Esophagus squamous epithelium (tissue), 5 donors: ENCODE results near the gene NFIB. TPM values are rescaled to one million over a fixed set of nuclear protein-coding genes. Genes with fewer than 3 reads are reported as not detected.

Experiments
- DNase-seq: peaks from one replicate; lab custom pipeline; 2025; lab: John Stamatoyannopoulos, UW
- H3K27ac ChIP-seq, 4 donors: fragments of 200-600 bp; sonication (generic); one replicate each; pipeline ENCODE4 v1.5.1; 2016 to 2019; ENCODE audit warnings: mild to moderate bottlenecking in 1 of 4
- H3K27me3 ChIP-seq, 4 donors: fragments of 200-600 bp; sonication (generic); 1 replicate in 3 of 4; 2 replicates in 1 of 4; pipeline versions ENCODE4 v1.5.1 to v1.6.0; 2017 to 2021; ENCODE audit warnings: antibody characterized with exemption in 1 of 4
- H3K36me3 ChIP-seq, 3 donors: fragments of 200-600 bp; sonication (generic); one replicate each; pipeline ENCODE4 v1.5.1; 2016 to 2019
- H3K4me1 ChIP-seq, 3 donors: fragments of 200-600 bp; sonication (generic); one replicate each; pipeline ENCODE4 v1.5.1; 2017 to 2019
- H3K4me3 ChIP-seq, 4 donors: fragments of 200-600 bp; sonication (generic); 1 replicate in 3 of 4; 2 replicates in 1 of 4; pipeline ENCODE4 v1.5.1; 2016 to 2019; ENCODE audit warnings: mild to moderate bottlenecking in 2 of 4, moderate library complexity in 1 of 4
- H3K9me3 ChIP-seq, 3 donors: fragments of 200-600 bp; sonication (generic); one replicate each; pipeline ENCODE4 v1.5.1; 2016 to 2019
- POLR2A ChIP-seq, 4 donors: fragments of 450-650 bp; IDR thresholded peaks; one replicate each; pipeline ENCODE4 v1.6.1; 2017; ENCODE audit warnings: antibody characterized with exemption in 4 of 4, mild to moderate bottlenecking in 4 of 4, moderate library complexity in 3 of 4
- WGBS, 2 donors: methylation state at CpG; one replicate each; pipeline ENCODE4 v1.1.5; 2018; 5-methylcytosine and 5-hydroxymethylcytosine counted together
- intact Hi-C: fragments of 100-400 bp; cut with DNase I; formaldehyde crosslinking; loops from one replicate; pipeline ENCODE4 v1.15.0; 2022
- total RNA-seq, 4 donors: library from RNA; depleted of rRNA; stranded (reverse); fragments of >200 nt; gene quantifications; one replicate each; pipeline ENCODE4 v1.1.0, GENCODE V29; 2016
- TF ChIP-seq, protein P1 (sequence below), 6 experiments: fragments of 450-650 bp in 4 of 6; fragments of 200-600 bp in 2 of 6; sonication (generic) in 2 of 6; IDR thresholded peaks; one replicate each; pipeline ENCODE4 v1.5.1; 2016 to 2019; ENCODE audit warnings: antibody characterized with exemption in 6 of 6, mild to moderate bottlenecking in 4 of 6, moderate library complexity in 4 of 6
- donor health status: DM: yes; HTN: yes; CAD: no.

NFIB gene
- total RNA-seq, 4 donors from 2014 or later, result 16.8 to 38.1 (median 23.0) TPM

GRCh38 chr9:14312719-14313377, 1.1 kb downstream of the NFIB start:
- 4 to 6% methylated on average over 13 to 14 of the region's 56 CpGs for WGBS, 2 donors
- Histone ChIP-seq H3K27ac (peak overlapping the region; percentile 96 to 100 (median 99)), H3K4me1 (peaks cover 10 to 63% (median 15%) of the 10 kb centered on the region in 3 donors), H3K9me3 (no peaks in the 10 kb centered on the region), H3K36me3 (no peaks in the 10 kb centered on the region), H3K27me3 (peaks cover 0 to 23% (median 0%) of the 10 kb centered on the region in 4 donors), H3K4me3 (peak overlapping the region; percentile 74 to 90 (median 84))
- TF ChIP-seq, protein P1, sequence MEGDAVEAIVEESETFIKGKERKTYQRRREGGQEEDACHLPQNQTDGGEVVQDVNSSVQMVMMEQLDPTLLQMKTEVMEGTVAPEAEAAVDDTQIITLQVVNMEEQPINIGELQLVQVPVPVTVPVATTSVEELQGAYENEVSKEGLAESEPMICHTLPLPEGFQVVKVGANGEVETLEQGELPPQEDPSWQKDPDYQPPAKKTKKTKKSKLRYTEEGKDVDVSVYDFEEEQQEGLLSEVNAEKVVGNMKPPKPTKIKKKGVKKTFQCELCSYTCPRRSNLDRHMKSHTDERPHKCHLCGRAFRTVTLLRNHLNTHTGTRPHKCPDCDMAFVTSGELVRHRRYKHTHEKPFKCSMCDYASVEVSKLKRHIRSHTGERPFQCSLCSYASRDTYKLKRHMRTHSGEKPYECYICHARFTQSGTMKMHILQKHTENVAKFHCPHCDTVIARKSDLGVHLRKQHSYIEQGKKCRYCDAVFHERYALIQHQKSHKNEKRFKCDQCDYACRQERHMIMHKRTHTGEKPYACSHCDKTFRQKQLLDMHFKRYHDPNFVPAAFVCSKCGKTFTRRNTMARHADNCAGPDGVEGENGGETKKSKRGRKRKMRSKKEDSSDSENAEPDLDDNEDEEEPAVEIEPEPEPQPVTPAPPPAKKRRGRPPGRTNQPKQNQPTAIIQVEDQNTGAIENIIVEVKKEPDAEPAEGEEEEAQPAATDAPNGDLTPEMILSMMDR (IDR thresholded peaks at IDR 0.05), result no peak
- no peak for TF ChIP-seq POLR2A (IDR thresholded peaks at IDR 0.05)
- DNase-seq, result no peak
- intact Hi-C loops, result no loop called here

DNA sequence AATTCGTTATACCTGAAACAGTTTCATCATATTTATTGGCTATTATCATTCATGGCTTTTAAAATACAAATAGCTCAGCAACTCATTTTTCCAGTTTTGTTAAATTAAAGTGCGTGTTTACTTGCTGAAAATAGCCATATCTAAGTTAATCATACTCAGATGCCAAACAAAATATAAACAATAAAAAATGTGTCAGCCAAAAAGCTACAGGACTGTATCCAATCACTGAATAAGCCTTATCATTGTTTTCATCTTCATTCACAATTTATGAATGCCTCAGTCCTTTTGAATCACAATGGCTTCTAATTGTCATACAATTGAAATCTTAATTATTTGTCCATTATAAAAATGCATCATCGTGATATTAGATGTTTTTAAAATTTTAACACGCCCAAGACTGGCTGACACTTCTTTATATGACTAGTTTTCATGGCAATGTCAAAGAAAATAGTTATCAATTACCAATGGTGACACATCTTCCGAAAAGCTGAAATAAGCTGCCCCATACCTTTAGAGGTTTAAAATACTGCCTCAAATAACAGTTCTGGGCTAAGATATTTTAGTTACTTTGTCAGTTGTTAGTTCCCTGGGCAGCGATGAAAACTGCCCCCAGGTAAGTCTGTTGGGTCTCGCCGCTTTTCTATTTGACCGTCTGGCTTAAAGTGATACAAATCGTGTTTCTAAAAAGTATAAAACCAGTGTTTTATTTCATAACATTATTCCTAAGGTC, 1.8 kb downstream of the NFIB start:
- Histone ChIP-seq H3K4me3 (peak overlapping the region; percentile 74 to 90 (median 84)), H3K9me3 (no peaks in the 10 kb centered on the region), H3K4me1 (peaks cover 12 to 63% (median 15%) of the 10 kb centered on the region in 3 donors), H3K27ac (peak overlapping the region; percentile 96 to 100 (median 99)), H3K27me3 (peaks cover 0 to 23% (median 0%) of the 10 kb centered on the region in 4 donors), H3K36me3 (peaks cover 0 to 2% (median 0%) of the 10 kb centered on the region in 3 donors)
- no peak for TF ChIP-seq POLR2A (IDR thresholded peaks at IDR 0.05)
- TF ChIP-seq, protein P1 (IDR thresholded peaks at IDR 0.05), result no peak
- 12 to 17% methylated on average over 10 of the region's 10 CpGs for WGBS, 2 donors
- intact Hi-C loops, result no loop called here
- no peak for DNase-seq

DNA sequence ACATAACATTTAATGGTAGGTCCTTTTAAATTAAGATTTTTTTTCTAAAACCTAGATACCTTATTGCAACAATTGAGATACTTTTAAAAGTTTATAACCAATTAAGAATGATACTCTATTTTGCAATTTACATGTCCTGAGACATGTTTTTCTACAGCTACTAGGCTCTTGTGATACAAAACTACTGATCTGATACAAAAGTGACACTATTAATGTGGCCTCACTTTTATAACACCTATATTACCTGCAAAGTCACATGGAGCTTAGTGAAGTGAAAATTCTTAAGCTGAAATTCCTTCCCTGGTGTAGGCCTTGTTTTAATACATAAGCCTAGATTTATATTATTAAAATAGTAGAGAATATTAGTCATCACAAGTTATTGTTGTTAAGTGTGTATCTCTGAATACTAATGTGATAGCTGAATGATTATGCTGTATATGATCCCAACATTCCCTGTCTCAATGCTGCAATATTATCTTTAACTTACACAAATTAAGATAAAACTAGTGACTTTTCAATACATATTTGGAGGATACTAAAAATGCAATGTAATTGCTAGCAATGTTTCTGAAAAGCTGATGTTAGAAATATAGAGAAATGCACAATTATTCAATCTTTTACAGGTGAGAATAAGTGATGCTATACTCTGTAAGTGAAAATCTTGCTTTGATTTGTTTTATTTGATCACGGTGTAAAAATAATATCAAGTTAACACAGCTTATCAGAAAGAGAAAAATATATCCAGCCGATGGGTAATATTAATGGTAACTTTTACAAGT, 2.6 kb downstream of the NFIB start:
- H3K36me3 ChIP-seq, result peaks cover 0 to 10% (median 0%) of the 10 kb centered on the region in 3 donors
- H3K27me3 ChIP-seq, result peaks cover 0 to 23% (median 0%) of the 10 kb centered on the region in 4 donors
- WGBS, 2 donors, result 11 to 30% methylated on average over 2 of the region's 2 CpGs
- H3K27ac ChIP-seq, result peak overlapping the region in 3 of 4 donors; percentile 99 to 100 (median 99)
- H3K4me1 ChIP-seq, result peaks cover 8 to 62% (median 15%) of the 10 kb centered on the region in 3 donors
- no peak for DNase-seq
- intact Hi-C loops, result no loop called here
- no peaks in the 10 kb centered on the region for H3K9me3 ChIP-seq
- peak overlapping the region; percentile 74 to 90 (median 84) for H3K4me3 ChIP-seq
- no peak for TF ChIP-seq POLR2A (IDR thresholded peaks at IDR 0.05)
- TF ChIP-seq, protein P1 (IDR thresholded peaks at IDR 0.05), result no peak

- no peak for DNase-seq
- Histone ChIP-seq H3K36me3 (peaks cover 0 to 18% (median 0%) of the 10 kb centered on the region in 3 donors), H3K27ac (peak overlapping the region; percentile 10 to 99 (median 58)), H3K9me3 (no peaks in the 10 kb centered on the region), H3K27me3 (peaks cover 0 to 23% (median 0%) of the 10 kb centered on the region in 4 donors), H3K4me1 (peaks cover 8 to 54% (median 12%) of the 10 kb centered on the region in 3 donors), H3K4me3 (peak overlapping the region in 3 of 4 donors; percentile 81 to 90 (median 88))
- intact Hi-C loops, result no loop called here
- WGBS, 2 donors, result 14 to 19% methylated on average over 2 of the region's 2 CpGs
- no peak for TF ChIP-seq POLR2A (IDR thresholded peaks at IDR 0.05)
- TF ChIP-seq, protein P1 (IDR thresholded peaks at IDR 0.05), result no peak
These were observed 3.6 kb downstream of the NFIB start for GRCh38 chr9:14310311-14310710.
